Neural crest cell (in vitro differentiated cells): ENCODE data around the gene GRM8. TPM values are rescaled to one million over a fixed set of nuclear protein-coding genes. Genes with fewer than 3 reads are reported as not detected.

ENCODE experiments used
- DNase-seq: peaks from one replicate; pipeline ENCODE4 v3.0.0; 2021; ENCODE audit warnings: low read depth, mixed read lengths, low spot score
- H3K27ac Mint-ChIP-seq: one replicate; pipeline ENCODE4 v1.8.0; 2021; ENCODE audit warnings: mild to moderate bottlenecking, mixed read lengths; ENCODE audit not compliant: unreplicated experiment
- H3K27me3 Mint-ChIP-seq: 2 replicates; pipeline ENCODE4 v1.8.0; 2021; ENCODE audit warnings: low read depth, mild to moderate bottlenecking, mixed read lengths
- H3K36me3 Mint-ChIP-seq: 2 replicates; pipeline ENCODE4 v1.8.0; 2021; ENCODE audit warnings: low read depth, mild to moderate bottlenecking, mixed read lengths
- H3K4me1 Mint-ChIP-seq: 2 replicates; pipeline ENCODE4 v1.8.0; 2021; ENCODE audit warnings: mixed read lengths
- H3K4me3 Mint-ChIP-seq: one replicate; pipeline ENCODE4 v1.8.0; 2021; ENCODE audit warnings: mild to moderate bottlenecking, mixed read lengths
- H3K9me3 Mint-ChIP-seq: 2 replicates; pipeline ENCODE4 v1.8.0; 2021; ENCODE audit warnings: mixed read lengths
- CTCF ChIP-seq: fragments of 200-600 bp; sonication (generic); conservative IDR thresholded peaks from 2 replicates; pipeline ENCODE4 v1.5.0; 2021; ENCODE audit warnings: antibody characterized with exemption, mild to moderate bottlenecking
- total RNA-seq: library from RNA; stranded (reverse); gene quantifications from 2 replicates; pipeline ENCODE4 v1.2.1, GENCODE V29; 2021

The GRM8 gene
- total RNA-seq, 1 donor from 2014 or later, result 2.6 TPM

- H3K4me1 Mint-ChIP-seq, result peaks cover 33% of the 10 kb centered on the region
- no peak for TF ChIP-seq CTCF
- H3K27ac Mint-ChIP-seq, result no peak overlapping the region
- H3K9me3 Mint-ChIP-seq, result no peaks in the 10 kb centered on the region
- peak; percentile 37 for DNase-seq
- H3K4me3 Mint-ChIP-seq, result peak overlapping the region; percentile 43
- H3K27me3 Mint-ChIP-seq, result no peaks in the 10 kb centered on the region
- H3K36me3 Mint-ChIP-seq, result no peaks in the 10 kb centered on the region
Measured at GRCh38 chr7:126700807-126701604, 551.7 kb downstream of the GRM8 start.

GRCh38 chr7:126699707-126700106 is 553.0 kb downstream of the GRM8 start:
- TF ChIP-seq CTCF, result no peak
- H3K27ac Mint-ChIP-seq, result no peak overlapping the region
- peaks cover 33% of the 10 kb centered on the region for H3K4me1 Mint-ChIP-seq
- H3K4me3 Mint-ChIP-seq, result no peak overlapping the region
- no peaks in the 10 kb centered on the region for H3K27me3 Mint-ChIP-seq
- H3K9me3 Mint-ChIP-seq, result no peaks in the 10 kb centered on the region
- no peak for DNase-seq
- H3K36me3 Mint-ChIP-seq, result no peaks in the 10 kb centered on the region

GRCh38 chr7:126698909-126699308 is 553.8 kb downstream of the GRM8 start:
- no peak overlapping the region for H3K27ac Mint-ChIP-seq
- peaks cover 33% of the 10 kb centered on the region for H3K4me1 Mint-ChIP-seq
- H3K36me3 Mint-ChIP-seq, result no peaks in the 10 kb centered on the region
- H3K4me3 Mint-ChIP-seq, result no peak overlapping the region
- H3K27me3 Mint-ChIP-seq, result no peaks in the 10 kb centered on the region
- no peaks in the 10 kb centered on the region for H3K9me3 Mint-ChIP-seq
- no peak for TF ChIP-seq CTCF
- DNase-seq, result no peak

GRCh38 chr7:126698446-126698845 is 554.3 kb downstream of the GRM8 start:
- Mint-ChIP-seq H3K4me1 (peaks cover 33% of the 10 kb centered on the region), H3K9me3 (no peaks in the 10 kb centered on the region), H3K36me3 (no peaks in the 10 kb centered on the region), H3K4me3 (no peak overlapping the region), H3K27me3 (no peaks in the 10 kb centered on the region), H3K27ac (no peak overlapping the region)
- no peak for DNase-seq
- TF ChIP-seq CTCF, result no peak

- Mint-ChIP-seq H3K4me1 (peaks cover 19% of the 10 kb centered on the region), H3K27me3 (no peaks in the 10 kb centered on the region), H3K36me3 (no peaks in the 10 kb centered on the region), H3K4me3 (no peak overlapping the region), H3K9me3 (no peaks in the 10 kb centered on the region), H3K27ac (no peak overlapping the region)
- no peak for TF ChIP-seq CTCF
- DNase-seq, result no peak
Measured at GRCh38 chr7:126696256-126697038, 556.3 kb downstream of the GRM8 start.
